Articular chondrocyte of knee joint (primary cell): ENCODE results near the gene GLIS1. TPM values are rescaled to one million over a fixed set of nuclear protein-coding genes. Genes with fewer than 3 reads are reported as not detected.

Experiments
- small RNA-seq: library from RNA; depleted of rRNA; stranded (forward); fragments of <200 nt; gene quantifications from one replicate; pipeline ENCODE3, GENCODE V24; 2012
- total RNA-seq: library from RNA; depleted of rRNA; stranded (reverse); fragments of >200 nt; gene quantifications from 2 replicates; pipeline ENCODE4 v1.2.3, GENCODE V29; 2012

GLIS1 gene
- total RNA-seq: 2.9 and 3.8 TPM in 2 replicates

GRCh38 chr1:53739109-53739681 is at the start of gene GLIS1:
Gene GLIS1, minus strand, starts transcription at chr1:53739164. Its CDS starts 1,100 bp downstream, at chr1:53738064.

DNA sequence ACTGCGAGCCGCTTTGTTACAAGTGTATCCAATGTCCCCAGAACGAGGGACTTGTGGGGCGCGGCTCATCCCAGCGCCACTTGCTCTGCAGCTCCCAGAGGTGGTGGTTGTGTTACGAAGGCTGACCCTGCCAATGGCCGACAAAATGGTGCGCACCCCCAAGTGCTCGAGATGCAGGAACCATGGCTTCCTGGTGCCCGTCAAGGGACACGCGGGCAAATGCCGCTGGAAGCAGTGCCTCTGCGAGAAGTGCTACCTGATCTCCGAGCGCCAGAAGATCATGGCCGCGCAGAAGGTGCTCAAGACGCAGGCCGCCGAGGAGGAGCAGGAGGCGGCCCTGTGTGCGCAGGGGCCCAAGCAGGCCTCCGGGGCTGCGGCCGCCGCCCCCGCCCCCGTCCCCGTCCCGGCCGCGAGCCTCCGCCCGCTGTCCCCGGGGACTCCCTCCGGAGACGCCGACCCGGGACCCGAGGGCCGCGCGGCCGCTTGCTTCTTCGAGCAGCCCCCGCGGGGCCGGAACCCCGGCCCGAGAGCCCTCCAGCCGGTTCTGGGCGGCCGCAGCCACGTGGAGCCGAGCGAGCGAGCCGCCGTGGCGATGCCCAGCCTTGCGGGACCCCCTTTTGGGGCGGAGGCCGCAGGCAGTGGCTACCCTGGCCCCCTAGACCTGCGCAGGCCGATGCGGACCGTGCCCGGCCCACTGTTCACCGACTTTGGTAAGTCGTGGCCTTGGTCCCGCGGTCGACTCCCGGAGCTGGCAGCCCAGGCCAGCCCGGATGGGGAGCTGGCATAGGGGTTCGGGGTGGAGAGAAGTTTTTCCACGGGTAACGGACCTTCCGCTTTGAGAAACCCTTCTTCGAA is 279.4 kb downstream of the GLIS1 start, which contains the start of gene DMRTB1:
DMRTB1 (plus strand) TSS at position 79 of the 855 bp plus-strand sequence; CDS start at position 134, 55 bp downstream.

Small RNA genes lying within 50 kb of the gene (small RNA-seq; reads per million reads assigned to genes)
- not detected for gene RF00418
- gene RNU7-95P: not detected

Other genes starting within 250 kb of the GLIS1 start
- gene NDC1, start 99.1 kb upstream of the GLIS1 start, total RNA-seq: 18.3 and 21.8 TPM in 2 replicates
- 23.8 and 24.8 TPM in 2 replicates for gene YIPF1, start 150.6 kb upstream of the GLIS1 start, total RNA-seq
- gene DIO1, start 155.0 kb upstream of the GLIS1 start, total RNA-seq: not detected in 2 replicates
- 33.3 and 35.2 TPM in 2 replicates for gene IFT25, start 206.5 kb upstream of the GLIS1 start, total RNA-seq
- gene LRRC42, start 207.2 kb upstream of the GLIS1 start, total RNA-seq: 27.3 and 33.7 TPM in 2 replicates